Keratinocyte (primary cell): ENCODE data around the gene AP2A1. TPM values are rescaled to one million over a fixed set of nuclear protein-coding genes. Genes with fewer than 3 reads are reported as not detected.

Experiments
- DNase-seq: peaks from one replicate; pipeline ENCODE4 v3.0.0-alpha.2; 2011; ENCODE audit warnings: low read depth, missing footprints, low spot score
- FAIRE-seq: peaks from 2 replicates; lab custom pipeline; 2011; peaks lifted over from hg19 to GRCh38; lab: Jason Lieb, UNC
- H2AFZ ChIP-seq: 2 replicates; pipeline ENCODE4 v1.6.0; 2012; ENCODE audit warnings: low read length, control low read depth, inconsistent platforms; ENCODE audit not compliant: control insufficient read depth
- H3K27ac ChIP-seq: 2 replicates; pipeline ENCODE4 v1.5.1; 2011; ENCODE audit warnings: low read length; ENCODE audit not compliant: control insufficient read depth, insufficient read depth
- H3K27me3 ChIP-seq: 3 replicates; pipeline ENCODE4 v1.6.0; 2011; ENCODE audit warnings: low read length; ENCODE audit not compliant: control insufficient read depth, insufficient read depth; ENCODE audit errors: extremely low read depth
- H3K36me3 ChIP-seq, 2 experiments: 2 replicates in 1 of 2; 3 replicates in 1 of 2; pipeline ENCODE4 v1.5.1; 2011; ENCODE audit warnings: low read length in 2 of 2, mild to moderate bottlenecking in 1 of 2; ENCODE audit not compliant: control insufficient read depth in 2 of 2, insufficient read depth in 2 of 2; ENCODE audit errors: extremely low read depth in 1 of 2
- H3K4me1 ChIP-seq: 3 replicates; pipeline ENCODE4 v1.5.1; 2011; ENCODE audit warnings: low read length; ENCODE audit not compliant: control insufficient read depth, insufficient read depth; ENCODE audit errors: extremely low read depth
- H3K4me2 ChIP-seq: 3 replicates; pipeline ENCODE4 v1.6.0; 2011; ENCODE audit warnings: low read depth, low read length; ENCODE audit not compliant: control insufficient read depth, insufficient read depth; ENCODE audit errors: extremely low read depth
- H3K4me3 ChIP-seq, 3 experiments: fragments of 200-600 bp in 1 of 3; sonication (generic) in 1 of 3; 2 replicates in 2 of 3; 3 replicates in 1 of 3; pipeline ENCODE4 v1.5.1; 2011 to 2016; ENCODE audit warnings: low read length in 3 of 3, mild to moderate bottlenecking in 3 of 3, control low read depth in 2 of 3, inconsistent platforms in 1 of 3, low read depth in 1 of 3, mixed read lengths in 1 of 3, mixed run types in 1 of 3, moderate library complexity in 1 of 3; ENCODE audit not compliant: control insufficient read depth in 2 of 3, insufficient read depth in 2 of 3; ENCODE audit errors: extremely low read depth in 1 of 3
- H3K79me2 ChIP-seq: 2 replicates; pipeline ENCODE4 v1.6.0; 2012; ENCODE audit warnings: low read length; ENCODE audit not compliant: control insufficient read depth, insufficient read depth
- H3K9ac ChIP-seq: 3 replicates; pipeline ENCODE4 v1.6.0; 2011; ENCODE audit warnings: low read length; ENCODE audit not compliant: control insufficient read depth, insufficient read depth; ENCODE audit errors: extremely low read depth
- H3K9me1 ChIP-seq: 3 replicates; pipeline ENCODE4 v1.6.0; 2011; ENCODE audit warnings: low read length; ENCODE audit not compliant: control insufficient read depth, insufficient read depth; ENCODE audit errors: extremely low read depth
- H3K9me3 ChIP-seq: 2 replicates; pipeline ENCODE4 v1.5.1; 2012; ENCODE audit warnings: low read depth, low read length; ENCODE audit not compliant: control insufficient read depth
- H4K20me1 ChIP-seq: 3 replicates; pipeline ENCODE4 v1.6.0; 2011; ENCODE audit warnings: low read length; ENCODE audit not compliant: control insufficient read depth, insufficient read depth; ENCODE audit errors: extremely low read depth
- EZH2 ChIP-seq: IDR thresholded peaks from one replicate; pipeline ENCODE4 v1.6.1; 2012; ENCODE audit warnings: inconsistent platforms, mild to moderate bottlenecking, low read length, moderate library complexity
- dilution Hi-C: fragments of 300-500 bp; cut with MboI; formaldehyde crosslinking; loops from one replicate; pipeline ENCODE4 v1.7.0; 2020; ENCODE audit warnings: low sequenced_read_pairs; ENCODE audit not compliant: extremely low pct_ligation_motif_present
- polyA plus RNA-seq, 5 experiments: library from polyadenylated mRNA; depleted of rRNA in 3 of 5; stranded (reverse) in 3 of 5; stranded (forward) in 1 of 5; unstranded in 1 of 5; fragments of >200 nt; gene quantifications; 1 replicate in 1 of 5; 2 replicates in 3 of 5; 3 replicates in 1 of 5; pipeline versions ENCODE4 v1.2.1 to v1.2.3, GENCODE V29; 2011 to 2012; ENCODE audit warnings: missing spikeins in 2 of 5, low read depth in 1 of 5, low replicate concordance in 1 of 5
- TF ChIP-seq, protein P1 (sequence below), 3 experiments: IDR thresholded peaks in 1 of 3; conservative IDR thresholded peaks in 1 of 3; optimal IDR thresholded peaks in 1 of 3; 2 replicates in 2 of 3; 3 replicates in 1 of 3; pipeline versions ENCODE3 to v1.5.1; 2011; ENCODE audit warnings: low read length in 3 of 3, mild to moderate bottlenecking in 3 of 3, moderate library complexity in 2 of 3, control low read depth in 1 of 3, inconsistent platforms in 1 of 3; ENCODE audit not compliant: insufficient read depth in 2 of 3; ENCODE audit errors: extremely low read depth in 1 of 3

The AP2A1 gene
- polyA plus RNA-seq, 1 donor (not counting 4 experiments of a cell fraction or from before 2014, with no cell fraction given), result 36.7 TPM

GRCh38 chr19:49824662-49825061, 57.9 kb downstream of the AP2A1 start:
- dilution Hi-C loops, result no loop called here
- TF ChIP-seq, protein P1, sequence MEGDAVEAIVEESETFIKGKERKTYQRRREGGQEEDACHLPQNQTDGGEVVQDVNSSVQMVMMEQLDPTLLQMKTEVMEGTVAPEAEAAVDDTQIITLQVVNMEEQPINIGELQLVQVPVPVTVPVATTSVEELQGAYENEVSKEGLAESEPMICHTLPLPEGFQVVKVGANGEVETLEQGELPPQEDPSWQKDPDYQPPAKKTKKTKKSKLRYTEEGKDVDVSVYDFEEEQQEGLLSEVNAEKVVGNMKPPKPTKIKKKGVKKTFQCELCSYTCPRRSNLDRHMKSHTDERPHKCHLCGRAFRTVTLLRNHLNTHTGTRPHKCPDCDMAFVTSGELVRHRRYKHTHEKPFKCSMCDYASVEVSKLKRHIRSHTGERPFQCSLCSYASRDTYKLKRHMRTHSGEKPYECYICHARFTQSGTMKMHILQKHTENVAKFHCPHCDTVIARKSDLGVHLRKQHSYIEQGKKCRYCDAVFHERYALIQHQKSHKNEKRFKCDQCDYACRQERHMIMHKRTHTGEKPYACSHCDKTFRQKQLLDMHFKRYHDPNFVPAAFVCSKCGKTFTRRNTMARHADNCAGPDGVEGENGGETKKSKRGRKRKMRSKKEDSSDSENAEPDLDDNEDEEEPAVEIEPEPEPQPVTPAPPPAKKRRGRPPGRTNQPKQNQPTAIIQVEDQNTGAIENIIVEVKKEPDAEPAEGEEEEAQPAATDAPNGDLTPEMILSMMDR (optimal IDR thresholded peaks at IDR 0.05 in 1 of 3, IDR thresholded peaks at IDR 0.05 in 1 of 3, conservative IDR thresholded peaks at IDR 0.05 in 1 of 3; ENCODE audit: extremely low read depth in 1 of 3, insufficient read depth in 2 of 3, low read length in 3 of 3), result no peak
- TF ChIP-seq EZH2, result no peak
- H3K36me3 ChIP-seq, result peaks cover 10 to 26% of the 10 kb centered on the region in 2 experiments
- DNase-seq (no peak), FAIRE-seq (no peak)
- no peak overlapping the region for H2AFZ ChIP-seq
- H3K4me1 ChIP-seq, result no peaks in the 10 kb centered on the region
- no peaks in the 10 kb centered on the region for H4K20me1 ChIP-seq
- no peak overlapping the region for H3K27ac ChIP-seq
- H3K9me3 ChIP-seq, result no peaks in the 10 kb centered on the region
- H3K79me2 ChIP-seq, result peaks cover 21% of the 10 kb centered on the region
- H3K9me1 ChIP-seq, result no peaks in the 10 kb centered on the region
- no peak overlapping the region for H3K9ac ChIP-seq
- H3K4me2 ChIP-seq, result no peak overlapping the region
- H3K27me3 ChIP-seq, result no peaks in the 10 kb centered on the region
- H3K4me3 ChIP-seq, result no peak overlapping the region

GRCh38 chr19:49827034-49827433, 60.2 kb downstream of the AP2A1 start:
- FAIRE-seq, result no peak
- H3K36me3 ChIP-seq, result peaks cover 14 to 39% of the 10 kb centered on the region in 2 experiments
- H3K27ac ChIP-seq, result no peak overlapping the region
- H3K9me3 ChIP-seq, result no peaks in the 10 kb centered on the region
- no peak overlapping the region for H3K4me2 ChIP-seq
- no peak for TF ChIP-seq EZH2
- TF ChIP-seq, protein P1 (optimal IDR thresholded peaks at IDR 0.05 in 1 of 3, IDR thresholded peaks at IDR 0.05 in 1 of 3, conservative IDR thresholded peaks at IDR 0.05 in 1 of 3; ENCODE audit: extremely low read depth in 1 of 3, insufficient read depth in 2 of 3, low read length in 3 of 3), result no peak
- no peaks in the 10 kb centered on the region for H3K4me1 ChIP-seq
- no peak overlapping the region for H2AFZ ChIP-seq
- no peak overlapping the region for H3K4me3 ChIP-seq
- H3K9ac ChIP-seq, result no peak overlapping the region
- dilution Hi-C loops, result no loop called here
- H3K79me2 ChIP-seq, result peaks cover 11% of the 10 kb centered on the region
- H3K27me3 ChIP-seq, result no peaks in the 10 kb centered on the region
- no peak for DNase-seq
- H4K20me1 ChIP-seq, result no peaks in the 10 kb centered on the region
- H3K9me1 ChIP-seq, result no peaks in the 10 kb centered on the region
